HFFc6 (cell line): ENCODE measurements around the gene MVK. TPM values are rescaled to one million over a fixed set of nuclear protein-coding genes. Genes with fewer than 3 reads are reported as not detected.

Source experiments
- DNase-seq: peaks from one replicate; pipeline ENCODE4 v3.0.0-alpha.2; 2018
- H3K27ac Mint-ChIP-seq: 2 replicates; pipeline ENCODE4 v1.8.0; 2020; ENCODE audit warnings: mild to moderate bottlenecking, mixed read lengths
- H3K27me3 Mint-ChIP-seq: 2 replicates; pipeline ENCODE4 v1.8.0; 2021; ENCODE audit warnings: mild to moderate bottlenecking, moderate library complexity, mixed read lengths; ENCODE audit not compliant: insufficient read depth
- H3K36me3 Mint-ChIP-seq: 2 replicates; pipeline ENCODE4 v1.8.0; 2021; ENCODE audit warnings: low read depth, mixed read lengths
- H3K4me1 Mint-ChIP-seq: 2 replicates; pipeline ENCODE4 v1.8.0; 2020; ENCODE audit warnings: low read depth, mixed read lengths
- H3K4me3 Mint-ChIP-seq: 2 replicates; pipeline ENCODE4 v1.8.0; 2020; ENCODE audit warnings: mild to moderate bottlenecking, moderate library complexity, mixed read lengths
- H3K9me3 Mint-ChIP-seq: 2 replicates; pipeline ENCODE4 v1.8.0; 2020; ENCODE audit warnings: mild to moderate bottlenecking, mixed read lengths
- total RNA-seq, 6 experiments: library from RNA; stranded (reverse); fragmentation: NEBNext Ultra II Directional; extraction: Animal tissue kit (Norgen Biotek cat#: 25700); gene quantifications; 2 replicates in 1 of 6; 3 replicates in 5 of 6; pipeline ENCODE4 v1.2.3, GENCODE V29; 2021
- TF ChIP-seq, protein P1 (sequence below): fragments of 200-600 bp; sonication (generic); IDR thresholded peaks from 2 replicates; pipeline ENCODE4 v1.5.0; 2021; ENCODE audit warnings: antibody characterized with exemption, mild to moderate bottlenecking

Gene MVK
- total RNA-seq, 6 experiments from 2014 or later = 7.1 to 10.4 (median 7.9) TPM

GRCh38 chr12:109540526-109541412, 32.8 kb upstream of the MVK start:
- Mint-ChIP-seq H3K27me3 (peaks cover 2% of the 10 kb centered on the region), H3K27ac (no peak overlapping the region), H3K36me3 (peaks cover 16% of the 10 kb centered on the region; the same call in 1 of the 2 replicates), H3K4me3 (no peak overlapping the region), H3K4me1 (peaks cover 36% of the 10 kb centered on the region), H3K9me3 (peaks cover 9% of the 10 kb centered on the region)
- no peak for DNase-seq
- TF ChIP-seq, protein P1, sequence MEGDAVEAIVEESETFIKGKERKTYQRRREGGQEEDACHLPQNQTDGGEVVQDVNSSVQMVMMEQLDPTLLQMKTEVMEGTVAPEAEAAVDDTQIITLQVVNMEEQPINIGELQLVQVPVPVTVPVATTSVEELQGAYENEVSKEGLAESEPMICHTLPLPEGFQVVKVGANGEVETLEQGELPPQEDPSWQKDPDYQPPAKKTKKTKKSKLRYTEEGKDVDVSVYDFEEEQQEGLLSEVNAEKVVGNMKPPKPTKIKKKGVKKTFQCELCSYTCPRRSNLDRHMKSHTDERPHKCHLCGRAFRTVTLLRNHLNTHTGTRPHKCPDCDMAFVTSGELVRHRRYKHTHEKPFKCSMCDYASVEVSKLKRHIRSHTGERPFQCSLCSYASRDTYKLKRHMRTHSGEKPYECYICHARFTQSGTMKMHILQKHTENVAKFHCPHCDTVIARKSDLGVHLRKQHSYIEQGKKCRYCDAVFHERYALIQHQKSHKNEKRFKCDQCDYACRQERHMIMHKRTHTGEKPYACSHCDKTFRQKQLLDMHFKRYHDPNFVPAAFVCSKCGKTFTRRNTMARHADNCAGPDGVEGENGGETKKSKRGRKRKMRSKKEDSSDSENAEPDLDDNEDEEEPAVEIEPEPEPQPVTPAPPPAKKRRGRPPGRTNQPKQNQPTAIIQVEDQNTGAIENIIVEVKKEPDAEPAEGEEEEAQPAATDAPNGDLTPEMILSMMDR = no peak

- DNase-seq = peak; percentile 9
- Mint-ChIP-seq H3K4me1 (peaks cover 36% of the 10 kb centered on the region), H3K27me3 (peaks cover 2% of the 10 kb centered on the region), H3K4me3 (no peak overlapping the region), H3K27ac (no peak overlapping the region), H3K9me3 (peaks cover 9% of the 10 kb centered on the region), H3K36me3 (peaks cover 16% of the 10 kb centered on the region; the same call in 1 of the 2 replicates)
- TF ChIP-seq, protein P1 = no peak
These were observed 32.2 kb upstream of the MVK start for GRCh38 chr12:109541413-109541726.

- Mint-ChIP-seq H3K4me1 (peaks cover 36% of the 10 kb centered on the region), H3K27ac (peak overlapping the region; percentile 41; the same call in 1 of the 2 replicates), H3K36me3 (peaks cover 16% of the 10 kb centered on the region; the same call in 1 of the 2 replicates), H3K27me3 (peaks cover 7% of the 10 kb centered on the region), H3K9me3 (peaks cover 9% of the 10 kb centered on the region), H3K4me3 (no peak overlapping the region)
- DNase-seq = peak; percentile 48
- TF ChIP-seq, protein P1 = no peak
These were observed 31.6 kb upstream of the MVK start for GRCh38 chr12:109542014-109542413.

GRCh38 chr12:109542876-109543275, 30.7 kb upstream of the MVK start:
- Mint-ChIP-seq H3K4me1 (peaks cover 36% of the 10 kb centered on the region), H3K36me3 (peaks cover 16% of the 10 kb centered on the region; the same call in 1 of the 2 replicates), H3K9me3 (peaks cover 9% of the 10 kb centered on the region), H3K27me3 (peaks cover 7% of the 10 kb centered on the region), H3K4me3 (no peak overlapping the region), H3K27ac (no peak overlapping the region)
- TF ChIP-seq, protein P1 = no peak
- DNase-seq = no peak

DNA sequence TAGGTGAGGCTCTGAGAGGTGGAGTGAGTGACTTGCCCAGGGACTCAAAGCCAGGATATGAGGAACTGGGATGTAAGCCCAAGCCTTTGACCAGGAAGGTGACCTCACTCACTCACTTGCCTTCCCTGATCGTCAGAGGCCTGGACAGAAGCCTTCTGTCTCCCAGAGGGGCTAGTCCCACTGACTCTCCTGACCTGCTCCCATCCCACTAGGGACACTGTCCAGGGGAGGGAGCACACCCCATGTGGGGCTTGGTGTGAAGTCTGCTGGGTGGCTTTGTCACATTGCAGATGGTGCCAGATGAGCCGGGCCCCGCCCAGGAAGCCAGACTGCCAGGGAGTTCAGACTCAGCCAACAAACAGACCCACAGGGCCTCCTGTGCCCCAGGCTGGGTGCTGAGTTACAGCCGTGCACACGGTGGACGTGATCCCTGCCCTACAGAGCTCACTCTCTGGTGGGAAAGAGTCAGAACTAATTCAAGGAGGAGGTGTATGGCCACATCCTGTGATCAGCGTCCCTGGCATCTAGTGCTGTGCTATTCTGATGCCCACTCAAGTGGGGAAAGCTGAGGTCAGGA, 28.6 kb upstream of the MVK start:
- Mint-ChIP-seq H3K9me3 (peaks cover 9% of the 10 kb centered on the region), H3K27ac (peak overlapping the region; percentile 68)

More for the DNA sequence above, 28.6 kb upstream of the MVK start:
- Mint-ChIP-seq H3K36me3 (peaks cover 16% of the 10 kb centered on the region; the same call in 1 of the 2 replicates), H3K4me1 (peaks cover 25% of the 10 kb centered on the region), H3K4me3 (no peak overlapping the region), H3K27me3 (peaks cover 11% of the 10 kb centered on the region)
- TF ChIP-seq, protein P1 = no peak
- DNase-seq = peak; percentile 20
